Caco-2 (cell line): ENCODE measurements around the gene GAP43. TPM values are rescaled to one million over a fixed set of nuclear protein-coding genes. Genes with fewer than 3 reads are reported as not detected.

Source experiments
- BruUV-seq: library from RNA; stranded (reverse); fragments of 400-500 nt; replicated peaks from 2 replicates; lab custom pipeline; 2021; lab: Mats Ljungman, UMichigan
- CTCF ChIA-PET: fragments of 300-600 bp; sonication (Branson Sonifier 250); formaldehyde crosslinking; loops from one replicate; lab custom pipeline; 2022; ENCODE audit warnings: antibody characterized with exemption; lab: Charles Lee
- POLR2A ChIA-PET: fragments of 300-600 bp; sonication (Branson Sonifier 250); formaldehyde crosslinking; loops from one replicate; lab custom pipeline; 2022; ENCODE audit warnings: antibody characterized with exemption; lab: Charles Lee
- DNase-seq, 2 experiments: peaks; one replicate each; pipeline versions ENCODE4 v3.0.0 to v3.0.0-alpha.2; 2020 to 2022
- H3K27me3 ChIP-seq: replicated peaks from 2 replicates; pipeline ENCODE4 v1.6.0; 2011; ENCODE audit warnings: low read length; ENCODE audit not compliant: control insufficient read depth, insufficient read depth
- H3K36me3 ChIP-seq: 2 replicates; pipeline ENCODE4 v1.5.1; 2011; ENCODE audit warnings: low read length; ENCODE audit not compliant: control insufficient read depth, insufficient read depth
- H3K4me1 ChIP-seq: fragments of 250-450 bp; sonication (Bioruptor Pico); 2 replicates; pipeline ENCODE4 v1.5.1; 2020; ENCODE audit warnings: mild to moderate bottlenecking
- H3K4me3 ChIP-seq: 2 replicates; pipeline ENCODE4 v1.5.1; 2011; ENCODE audit warnings: low read depth, mild to moderate bottlenecking, control low read depth, low read length
- H3K9me3 ChIP-seq: fragments of 250-450 bp; sonication (Bioruptor Pico); 2 replicates; pipeline ENCODE4 v1.5.1; 2020; ENCODE audit warnings: mild to moderate bottlenecking, moderate library complexity
- H3K27ac Mint-ChIP-seq: one replicate; pipeline ENCODE4 v1.8.0; 2022; ENCODE audit warnings: mixed read lengths; ENCODE audit not compliant: unreplicated experiment
- H3K27me3 Mint-ChIP-seq: one replicate; pipeline ENCODE4 v1.8.0; 2022; ENCODE audit warnings: mixed read lengths; ENCODE audit not compliant: insufficient read depth, unreplicated experiment
- H3K36me3 Mint-ChIP-seq: one replicate; pipeline ENCODE4 v1.8.0; 2022; ENCODE audit warnings: mild to moderate bottlenecking, mixed read lengths; ENCODE audit not compliant: insufficient read depth, unreplicated experiment
- H3K4me1 Mint-ChIP-seq: one replicate; pipeline ENCODE4 v1.8.0; 2022; ENCODE audit warnings: low read depth, mixed read lengths; ENCODE audit not compliant: unreplicated experiment
- H3K4me3 Mint-ChIP-seq: one replicate; pipeline ENCODE4 v1.8.0; 2022; ENCODE audit warnings: mild to moderate bottlenecking, moderate library complexity, mixed read lengths; ENCODE audit not compliant: unreplicated experiment
- H3K9me3 Mint-ChIP-seq: one replicate; pipeline ENCODE4 v1.8.0; 2022; ENCODE audit warnings: mixed read lengths; ENCODE audit not compliant: unreplicated experiment
- intact Hi-C: fragments of 100-400 bp; cut with micrococcal nuclease; formaldehyde crosslinking; loops from one replicate; pipeline ENCODE4 v1.10.0; 2022; ENCODE audit not compliant: unreplicated experiment
- total RNA-seq: library from RNA; stranded (reverse); gene quantifications from 2 replicates; pipeline ENCODE4 v1.2.3, GENCODE V29; 2022
- TF ChIP-seq, protein P1 (sequence below), 2 experiments: fragments of 200-600 bp in 1 of 2; IDR thresholded peaks; 1 replicate in 1 of 2; 2 replicates in 1 of 2; pipeline versions ENCODE4 v1.5.1 to v1.8.0; 2011 to 2022; ENCODE audit warnings: antibody characterized with exemption in 1 of 2, control low read depth in 1 of 2, inconsistent platforms in 1 of 2, low read depth in 1 of 2, low read length in 1 of 2, mild to moderate bottlenecking in 1 of 2, moderate library complexity in 1 of 2; ENCODE audit not compliant: insufficient read depth in 1 of 2, severe bottlenecking in 1 of 2, unreplicated experiment in 1 of 2

GAP43 gene
- total RNA-seq, 1 experiment from 2014 or later: not detected

DNA sequence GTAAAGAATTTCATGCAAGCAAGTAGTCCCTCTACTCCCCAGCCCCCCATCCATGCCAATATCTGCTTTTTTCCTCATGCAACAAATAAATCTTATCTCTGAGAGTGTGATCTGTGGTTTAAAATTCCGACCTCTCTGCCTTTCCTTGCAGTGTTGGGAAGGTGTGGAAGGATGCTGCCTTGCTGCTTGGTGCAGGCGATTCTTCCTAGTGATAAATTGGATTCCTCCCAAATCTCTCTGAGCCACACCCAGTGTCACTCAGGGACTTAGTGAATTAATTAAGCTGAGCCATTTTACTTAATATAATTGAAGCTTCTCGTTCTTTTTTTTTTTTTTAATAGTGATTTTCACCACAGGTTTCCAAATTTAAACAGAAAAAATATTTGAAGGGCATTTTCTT is 3.4 kb downstream of the GAP43 start:
- peaks cover 18% of the 10 kb centered on the region for H3K27me3 Mint-ChIP-seq
- CTCF ChIA-PET: no interaction called here

DNA sequence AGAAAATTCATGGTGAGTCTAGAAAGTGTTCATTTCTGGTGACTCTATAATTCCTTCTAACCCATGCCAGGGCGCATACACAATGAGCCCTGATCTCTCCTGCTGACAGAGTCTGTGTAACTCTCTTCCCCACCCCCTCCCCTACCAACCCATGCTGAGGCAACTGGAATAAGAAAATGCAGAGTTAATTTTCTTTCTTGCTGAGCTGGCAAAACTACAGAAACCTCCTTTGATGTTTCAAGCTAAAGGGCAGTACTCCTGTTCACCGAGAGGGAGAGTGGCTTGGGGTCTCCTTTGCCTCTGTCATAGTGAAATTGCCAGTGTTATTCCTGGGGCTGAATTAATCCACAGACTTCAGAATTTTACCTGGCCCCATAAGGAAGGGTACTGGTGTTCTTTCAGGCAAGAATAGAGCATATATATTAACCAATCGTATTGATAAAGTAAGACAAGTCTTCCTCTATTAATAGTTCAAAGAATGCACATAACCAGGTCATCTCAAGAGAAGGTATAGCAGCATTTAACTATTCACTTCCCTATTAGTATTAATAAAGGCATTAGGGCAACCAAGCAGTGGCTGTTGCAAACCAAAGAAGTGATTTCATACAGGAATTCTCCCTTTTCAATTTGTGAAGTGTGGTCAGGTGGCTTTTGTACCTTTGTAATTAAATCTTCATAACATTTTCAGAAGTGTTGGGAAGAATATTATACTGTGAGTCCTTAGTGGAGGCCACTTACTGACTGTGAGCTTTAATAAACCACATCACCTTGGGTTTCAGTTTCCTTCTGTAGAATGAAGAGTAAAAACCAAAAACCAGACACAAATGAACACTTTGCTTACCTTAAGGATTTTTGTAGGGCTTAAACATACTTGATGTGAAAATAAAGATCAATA is 4.1 kb downstream of the GAP43 start:
- CTCF ChIA-PET: no interaction called here

More for the DNA sequence above, 3.4 kb downstream of the GAP43 start:
- Mint-ChIP-seq H3K9me3 (no peaks in the 10 kb centered on the region), H3K4me3 (no peak overlapping the region), H3K4me1 (peaks cover 7% of the 10 kb centered on the region), H3K36me3 (no peaks in the 10 kb centered on the region), H3K27ac (no peak overlapping the region)
- Histone ChIP-seq H3K27me3 (no peaks in the 10 kb centered on the region), H3K4me1 (no peaks in the 10 kb centered on the region), H3K36me3 (no peaks in the 10 kb centered on the region), H3K9me3 (no peaks in the 10 kb centered on the region), H3K4me3 (no peak overlapping the region)
- POLR2A ChIA-PET: no interaction called here
- BruUV-seq: no TSS peak
- intact Hi-C loops: no loop called here
- DNase-seq: no peak
- TF ChIP-seq, protein P1, sequence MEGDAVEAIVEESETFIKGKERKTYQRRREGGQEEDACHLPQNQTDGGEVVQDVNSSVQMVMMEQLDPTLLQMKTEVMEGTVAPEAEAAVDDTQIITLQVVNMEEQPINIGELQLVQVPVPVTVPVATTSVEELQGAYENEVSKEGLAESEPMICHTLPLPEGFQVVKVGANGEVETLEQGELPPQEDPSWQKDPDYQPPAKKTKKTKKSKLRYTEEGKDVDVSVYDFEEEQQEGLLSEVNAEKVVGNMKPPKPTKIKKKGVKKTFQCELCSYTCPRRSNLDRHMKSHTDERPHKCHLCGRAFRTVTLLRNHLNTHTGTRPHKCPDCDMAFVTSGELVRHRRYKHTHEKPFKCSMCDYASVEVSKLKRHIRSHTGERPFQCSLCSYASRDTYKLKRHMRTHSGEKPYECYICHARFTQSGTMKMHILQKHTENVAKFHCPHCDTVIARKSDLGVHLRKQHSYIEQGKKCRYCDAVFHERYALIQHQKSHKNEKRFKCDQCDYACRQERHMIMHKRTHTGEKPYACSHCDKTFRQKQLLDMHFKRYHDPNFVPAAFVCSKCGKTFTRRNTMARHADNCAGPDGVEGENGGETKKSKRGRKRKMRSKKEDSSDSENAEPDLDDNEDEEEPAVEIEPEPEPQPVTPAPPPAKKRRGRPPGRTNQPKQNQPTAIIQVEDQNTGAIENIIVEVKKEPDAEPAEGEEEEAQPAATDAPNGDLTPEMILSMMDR (IDR thresholded peaks at IDR 0.05; ENCODE audit: insufficient read depth in 1 of 2, low read depth in 1 of 2, low read length in 1 of 2, severe bottlenecking in 1 of 2, unreplicated experiment in 1 of 2): no peak

DNA sequence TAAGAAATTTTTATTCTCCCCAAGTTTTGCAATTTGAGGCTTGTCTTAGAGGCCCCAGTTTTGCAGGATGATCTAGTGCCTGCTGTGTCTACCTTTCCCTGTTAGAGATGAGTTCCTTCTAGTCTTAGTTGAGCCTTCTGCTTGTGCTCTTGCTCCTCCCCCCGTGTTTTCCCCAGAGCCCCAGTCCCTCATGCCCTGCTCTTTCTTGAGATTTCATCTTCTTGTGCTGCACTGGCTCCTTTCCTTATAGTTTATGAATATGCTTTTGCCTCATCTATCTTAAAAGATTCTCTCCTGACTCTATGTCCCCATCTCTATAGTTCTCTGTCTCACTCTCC is 4.7 kb downstream of the GAP43 start:
- intact Hi-C loops: no loop called here
- ChIA-PET POLR2A (no interaction called here), CTCF (no interaction called here)
- no peaks in the 10 kb centered on the region for H3K36me3 ChIP-seq
- TF ChIP-seq, protein P1 (IDR thresholded peaks at IDR 0.05; ENCODE audit: insufficient read depth in 1 of 2, low read depth in 1 of 2, low read length in 1 of 2, severe bottlenecking in 1 of 2, unreplicated experiment in 1 of 2): no peak
- Mint-ChIP-seq H3K27me3 (peaks cover 20% of the 10 kb centered on the region), H3K4me1 (peaks cover 5% of the 10 kb centered on the region), H3K36me3 (no peaks in the 10 kb centered on the region), H3K9me3 (no peaks in the 10 kb centered on the region), H3K27ac (no peak overlapping the region), H3K4me3 (no peak overlapping the region)
- H3K9me3 ChIP-seq: no peaks in the 10 kb centered on the region
- H3K4me1 ChIP-seq: no peaks in the 10 kb centered on the region
- BruUV-seq: no TSS peak
- no peaks in the 10 kb centered on the region for H3K27me3 ChIP-seq
- no peak for DNase-seq
- no peak overlapping the region for H3K4me3 ChIP-seq

More for the DNA sequence above, 4.1 kb downstream of the GAP43 start:
- Mint-ChIP-seq H3K4me3 (no peak overlapping the region), H3K9me3 (no peaks in the 10 kb centered on the region), H3K27ac (no peak overlapping the region), H3K4me1 (peaks cover 7% of the 10 kb centered on the region), H3K36me3 (no peaks in the 10 kb centered on the region), H3K27me3 (peaks cover 18% of the 10 kb centered on the region)
- TF ChIP-seq, protein P1 (IDR thresholded peaks at IDR 0.05; ENCODE audit: insufficient read depth in 1 of 2, low read depth in 1 of 2, low read length in 1 of 2, severe bottlenecking in 1 of 2, unreplicated experiment in 1 of 2): no peak
- no peak overlapping the region for H3K4me3 ChIP-seq
- no peaks in the 10 kb centered on the region for H3K27me3 ChIP-seq
- DNase-seq: no peak
- H3K9me3 ChIP-seq: no peaks in the 10 kb centered on the region
- no peaks in the 10 kb centered on the region for H3K36me3 ChIP-seq
- no peaks in the 10 kb centered on the region for H3K4me1 ChIP-seq
- no TSS peak for BruUV-seq
- intact Hi-C loops: no loop called here
- POLR2A ChIA-PET: no interaction called here
